ENCODE results near the gene KCNH3.
"Not testable (repeated sequence)": the region's sequence is repeated elsewhere in the genome, so short reads cannot be mapped to it uniquely, and the experiment has no call there.

KCNH3 gene

GRCh38 chr12:49598527-49598926 is 59.7 kb downstream of the KCNH3 start:
- 0 out of 2 replicates have a peak, but pooled peaks cover 2% of the 10 kb centered on the region for H3K36me3 ChIP-seq (ENCODE audit: control insufficient read depth, insufficient read depth, low read length)
- H3K9ac ChIP-seq (ENCODE audit: low read length), result no peak overlapping the region
- H3K27me3 ChIP-seq (ENCODE audit: control insufficient read depth, insufficient read depth, low read length), result no peaks in the 10 kb centered on the region
- H3K4me3 ChIP-seq (ENCODE audit: low read depth, low read length), result no peak overlapping the region
- H3K9me3 ChIP-seq (ENCODE audit: control insufficient read depth, insufficient read depth, low read depth, low read length), result no peaks in the 10 kb centered on the region
- H3K4me1 ChIP-seq (ENCODE audit: control insufficient read depth, insufficient read depth, low read length), result no peaks in the 10 kb centered on the region
- H3K27ac ChIP-seq (ENCODE audit: low read depth, low read length), result no peak overlapping the region

GRCh38 chr12:49599961-49600360 is 61.1 kb downstream of the KCNH3 start:
- no peak overlapping the region for H3K9ac ChIP-seq (ENCODE audit: low read length)
- no peaks in the 10 kb centered on the region for H3K36me3 ChIP-seq (ENCODE audit: control insufficient read depth, insufficient read depth, low read length)
- no peaks in the 10 kb centered on the region for H3K27me3 ChIP-seq (ENCODE audit: control insufficient read depth, insufficient read depth, low read length)
- no peaks in the 10 kb centered on the region for H3K9me3 ChIP-seq (ENCODE audit: control insufficient read depth, insufficient read depth, low read depth, low read length)
- H3K4me1 ChIP-seq (ENCODE audit: control insufficient read depth, insufficient read depth, low read length), result peaks cover 2% of the 10 kb centered on the region; the same call in 1 of the 2 replicates
- H3K4me3 ChIP-seq (ENCODE audit: low read depth, low read length), result no peak overlapping the region
- H3K27ac ChIP-seq (ENCODE audit: low read depth, low read length), result no peak overlapping the region

DNA sequence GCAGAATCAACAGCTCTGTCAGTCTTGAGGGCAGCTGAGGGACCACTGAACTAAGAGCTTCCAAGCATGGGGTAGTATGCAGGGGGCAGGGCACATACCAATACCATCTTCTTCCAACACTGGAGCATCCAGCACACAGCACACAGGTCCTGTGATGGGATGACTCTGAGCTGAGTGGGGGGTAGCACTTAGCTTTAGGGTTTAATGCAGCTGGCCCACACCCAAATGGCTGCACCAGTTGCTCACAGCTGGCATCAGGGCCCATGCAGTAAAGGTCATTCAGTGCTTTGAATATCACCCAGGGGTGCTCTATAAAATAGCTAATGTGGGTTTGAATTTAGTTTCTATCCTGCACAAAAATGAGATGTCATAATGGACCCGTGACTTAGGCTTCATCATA is 64.9 kb downstream of the KCNH3 start:
- H3K27ac ChIP-seq (ENCODE audit: low read depth, low read length), result no peak overlapping the region
- peaks cover 5% of the 10 kb centered on the region; the same call in 1 of the 2 replicates for H3K4me1 ChIP-seq (ENCODE audit: control insufficient read depth, insufficient read depth, low read length)
- no peaks in the 10 kb centered on the region for H3K9me3 ChIP-seq (ENCODE audit: control insufficient read depth, insufficient read depth, low read depth, low read length)
- no peaks in the 10 kb centered on the region for H3K36me3 ChIP-seq (ENCODE audit: control insufficient read depth, insufficient read depth, low read length)
- no peak overlapping the region for H3K4me3 ChIP-seq (ENCODE audit: low read depth, low read length)
- H3K9ac ChIP-seq (ENCODE audit: low read length), result no peak overlapping the region
- H3K27me3 ChIP-seq (ENCODE audit: control insufficient read depth, insufficient read depth, low read length), result no peaks in the 10 kb centered on the region

GRCh38 chr12:49604856-49605255 is 66.0 kb downstream of the KCNH3 start:
- Histone ChIP-seq H3K27me3 (ENCODE audit: control insufficient read depth, insufficient read depth, low read length) (no peaks in the 10 kb centered on the region), H3K4me1 (ENCODE audit: control insufficient read depth, insufficient read depth, low read length) (peaks cover 5% of the 10 kb centered on the region; the same call in 1 of the 2 replicates), H3K27ac (ENCODE audit: low read depth, low read length) (no peak overlapping the region)

DNA sequence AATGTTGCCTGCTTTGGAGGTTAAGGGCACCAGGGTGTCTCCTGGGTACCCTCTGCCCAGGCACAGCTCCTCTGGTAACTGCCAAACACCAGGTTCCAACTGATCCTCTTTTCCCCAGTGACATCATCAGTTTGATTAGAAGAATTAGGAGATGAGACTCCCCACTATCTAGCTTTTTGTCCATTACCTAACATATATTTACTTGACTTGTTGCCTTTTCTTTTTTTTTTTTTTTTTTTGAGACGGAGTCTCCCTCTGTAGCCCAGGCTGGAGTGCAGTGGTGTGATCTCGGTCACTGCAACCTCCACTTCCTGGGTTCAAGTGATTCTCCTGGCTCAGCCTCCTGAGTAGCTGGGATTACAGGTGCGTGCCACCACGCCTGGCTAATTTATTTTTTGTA is 66.7 kb downstream of the KCNH3 start, which contains the start of gene FAM186B:
FAM186B (minus strand) TSS at position 101 of the 400 bp plus-strand sequence. CDS start 162 bp downstream, outside the sequence.
- not testable (repeated sequence) for H3K4me3 ChIP-seq (ENCODE audit: low read depth, low read length); H3K4me1 ChIP-seq (ENCODE audit: control insufficient read depth, insufficient read depth, low read length); H3K9ac ChIP-seq (ENCODE audit: low read length); H3K36me3 ChIP-seq (ENCODE audit: control insufficient read depth, insufficient read depth, low read length); H3K27me3 ChIP-seq (ENCODE audit: control insufficient read depth, insufficient read depth, low read length); H3K27ac ChIP-seq (ENCODE audit: low read depth, low read length); H3K9me3 ChIP-seq (ENCODE audit: control insufficient read depth, insufficient read depth, low read depth, low read length)

More at GRCh38 chr12:49604856-49605255, 66.0 kb downstream of the KCNH3 start:
- Histone ChIP-seq H3K9ac (ENCODE audit: low read length) (no peak overlapping the region), H3K4me3 (ENCODE audit: low read depth, low read length) (no peak overlapping the region), H3K9me3 (ENCODE audit: control insufficient read depth, insufficient read depth, low read depth, low read length) (no peaks in the 10 kb centered on the region), H3K36me3 (ENCODE audit: control insufficient read depth, insufficient read depth, low read length) (no peaks in the 10 kb centered on the region)

Data from HUES6 (cell line).